Gastrocnemius medialis (tissue), 4 donors: ENCODE measurements around the gene SUSD3.

ENCODE experiments used
- POLR2A ChIP-seq, 2 donors: fragments of 450-650 bp; IDR thresholded peaks; one replicate each; pipeline ENCODE4 v1.6.1; 2017; ENCODE audit warnings: antibody characterized with exemption in 2 of 2, mild to moderate bottlenecking in 2 of 2, moderate library complexity in 2 of 2
- TF ChIP-seq, protein P1 (sequence below), 5 experiments: fragments of 450-650 bp in 3 of 5; fragments of 200-600 bp in 2 of 5; sonication (generic) in 2 of 5; IDR thresholded peaks in 4 of 5; conservative IDR thresholded peaks in 1 of 5; 1 replicate in 4 of 5; 2 replicates in 1 of 5; pipeline ENCODE4 v1.5.1; 2016 to 2019; ENCODE audit warnings: antibody characterized with exemption in 5 of 5, mild to moderate bottlenecking in 3 of 5, moderate library complexity in 3 of 5

DNA sequence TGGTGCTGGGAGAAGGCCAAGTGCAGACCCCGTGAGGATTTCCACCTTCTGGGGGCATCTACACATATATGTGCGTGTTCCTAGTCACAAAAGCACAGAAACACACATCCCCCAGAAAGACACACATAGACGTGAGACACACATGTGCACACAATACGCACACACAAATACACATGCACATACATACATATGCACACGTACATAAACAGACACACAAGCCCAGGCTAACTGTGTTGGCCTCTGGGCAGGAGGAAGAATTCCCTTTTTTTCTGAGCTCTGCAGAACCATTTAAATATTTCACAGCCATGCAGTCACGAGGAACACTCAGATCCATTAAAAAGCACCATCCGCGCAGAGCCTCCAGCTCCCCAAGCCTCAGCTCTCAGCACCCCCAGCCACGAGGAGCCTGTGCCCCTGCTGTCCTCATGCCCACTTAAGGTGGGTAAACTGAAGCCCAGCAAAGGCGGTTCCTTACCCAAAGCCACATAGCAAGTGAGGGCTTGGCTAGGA is 70.3 kb downstream of the SUSD3 start:
- TF ChIP-seq, protein P1, sequence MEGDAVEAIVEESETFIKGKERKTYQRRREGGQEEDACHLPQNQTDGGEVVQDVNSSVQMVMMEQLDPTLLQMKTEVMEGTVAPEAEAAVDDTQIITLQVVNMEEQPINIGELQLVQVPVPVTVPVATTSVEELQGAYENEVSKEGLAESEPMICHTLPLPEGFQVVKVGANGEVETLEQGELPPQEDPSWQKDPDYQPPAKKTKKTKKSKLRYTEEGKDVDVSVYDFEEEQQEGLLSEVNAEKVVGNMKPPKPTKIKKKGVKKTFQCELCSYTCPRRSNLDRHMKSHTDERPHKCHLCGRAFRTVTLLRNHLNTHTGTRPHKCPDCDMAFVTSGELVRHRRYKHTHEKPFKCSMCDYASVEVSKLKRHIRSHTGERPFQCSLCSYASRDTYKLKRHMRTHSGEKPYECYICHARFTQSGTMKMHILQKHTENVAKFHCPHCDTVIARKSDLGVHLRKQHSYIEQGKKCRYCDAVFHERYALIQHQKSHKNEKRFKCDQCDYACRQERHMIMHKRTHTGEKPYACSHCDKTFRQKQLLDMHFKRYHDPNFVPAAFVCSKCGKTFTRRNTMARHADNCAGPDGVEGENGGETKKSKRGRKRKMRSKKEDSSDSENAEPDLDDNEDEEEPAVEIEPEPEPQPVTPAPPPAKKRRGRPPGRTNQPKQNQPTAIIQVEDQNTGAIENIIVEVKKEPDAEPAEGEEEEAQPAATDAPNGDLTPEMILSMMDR (IDR thresholded peaks at IDR 0.05 in 4 of 5, conservative IDR thresholded peaks at IDR 0.05 in 1 of 5): no peak
- TF ChIP-seq POLR2A (IDR thresholded peaks at IDR 0.05): no peak
